GM12878 (cell line): ENCODE measurements around the gene EDN3.

ENCODE experiments used
- CREB1 ChIP-seq: IDR thresholded peaks from 2 replicates; pipeline ENCODE4 v1.6.1; 2012; ENCODE audit warnings: low read depth, mild to moderate bottlenecking, inconsistent platforms
- EP300 ChIP-seq, 2 experiments: fragments of 150-350 bp in 1 of 2; IDR thresholded peaks; 2 replicates each; pipeline ENCODE4 v1.6.1; 2011 to 2012; ENCODE audit warnings: low read depth in 2 of 2, low read length in 2 of 2, borderline replicate concordance in 1 of 2, improper control_type of control experiment in 1 of 2, inconsistent platforms in 1 of 2; ENCODE audit not compliant: control insufficient read depth in 1 of 2
- EZH2 ChIP-seq: IDR thresholded peaks from 2 replicates; pipeline ENCODE4 v1.6.1; 2012; ENCODE audit warnings: low read depth, mild to moderate bottlenecking, control low read depth, inconsistent platforms, low read length, borderline replicate concordance; ENCODE audit not compliant: control insufficient read depth
- KAT2A ChIP-seq: conservative IDR thresholded peaks from 2 replicates; pipeline ENCODE4 v1.6.1; 2011; ENCODE audit warnings: low read depth, low read length; ENCODE audit not compliant: control insufficient read depth
- RELA ChIP-seq: fragments of 450-650 bp; IDR thresholded peaks from 2 replicates; pipeline ENCODE4 v1.8.0; 2014; ENCODE audit warnings: borderline replicate concordance; ENCODE audit not compliant: partially characterized antibody
- TAF1 ChIP-seq: IDR thresholded peaks from 2 replicates; pipeline ENCODE4 v1.6.1; 2011; ENCODE audit warnings: mild to moderate bottlenecking, low read depth, low read length, borderline replicate concordance
- ZBED1 ChIP-seq: IDR thresholded peaks from 2 replicates; pipeline ENCODE4 v1.6.1; 2016; ENCODE audit warnings: borderline replicate concordance
- ZSCAN29 ChIP-seq: fragments of 450-650 bp; IDR thresholded peaks from 2 replicates; pipeline ENCODE4 v1.6.1; 2017; ENCODE audit warnings: mild to moderate bottlenecking, moderate library complexity

GRCh38 chr20:59374261-59374660 is 73.8 kb downstream of the EDN3 start:
- TF ChIP-seq KAT2A (no peak), TAF1 (no peak), EZH2 (no peak), EP300 (IDR thresholded peaks at IDR 0.05; ENCODE audit: borderline replicate concordance in 1 of 2, control insufficient read depth in 1 of 2, low read depth in 2 of 2, low read length in 2 of 2) (no peak), ZBED1 (no peak), CREB1 (no peak), RELA (no peak), ZSCAN29 (no peak)
